ENCODE data around the gene TTLL10. TPM values are rescaled to one million over a fixed set of nuclear protein-coding genes. Genes with fewer than 3 reads are reported as not detected.

The TTLL10 gene
- polyA plus RNA-seq, 1 donor from 2014 or later = not detected

DNA sequence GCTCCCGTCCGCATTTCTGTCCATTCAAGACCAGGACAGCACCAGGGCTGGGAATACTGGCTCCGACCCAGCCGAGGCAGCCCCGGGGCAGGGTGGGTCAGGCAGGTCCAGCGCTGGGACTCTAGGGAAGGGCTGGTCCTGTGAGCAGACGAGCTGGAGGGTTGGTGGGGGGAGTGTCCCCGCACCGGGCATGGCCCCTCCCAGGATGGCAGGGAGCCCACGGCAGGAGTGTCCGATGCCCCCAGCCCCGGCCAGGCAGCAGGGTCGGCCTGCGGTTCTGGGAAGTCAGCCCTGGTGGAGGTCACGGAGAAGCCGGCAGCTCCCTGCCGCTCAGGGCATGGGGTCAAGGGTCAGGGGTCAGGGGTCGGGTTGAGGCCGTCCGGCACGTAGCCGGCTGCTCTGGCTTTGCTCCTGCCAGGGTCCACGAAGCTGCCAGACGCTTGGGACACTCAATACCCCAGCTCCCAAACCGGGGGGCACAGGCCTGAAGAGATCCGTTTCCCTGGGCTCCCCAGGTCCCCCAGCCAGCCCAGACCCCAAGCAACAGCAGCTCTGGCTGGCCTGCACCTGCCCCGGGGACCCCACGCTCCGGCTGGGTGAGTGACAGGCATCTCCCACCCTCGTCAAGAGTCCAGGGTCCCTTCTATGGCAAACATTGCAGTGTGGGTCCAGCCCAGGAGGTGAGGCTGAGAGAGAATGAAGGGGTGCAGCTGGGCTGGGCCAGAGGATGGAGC lies 66.1 kb downstream of the TTLL10 start:
- Histone ChIP-seq H3K36me3 (ENCODE audit: insufficient read depth, low read length) (no peaks in the 10 kb centered on the region), H3K4me3 (ENCODE audit: low read length) (no peak overlapping the region), H2AFZ (ENCODE audit: low read depth, low read length) (no peak overlapping the region), H3K27me3 (ENCODE audit: insufficient read depth, low read depth, low read length) (no peaks in the 10 kb centered on the region), H3K9me3 (ENCODE audit: low read length) (no peaks in the 10 kb centered on the region), H3K27ac (ENCODE audit: low read length) (no peak overlapping the region), H3K4me2 (ENCODE audit: low read length) (no peak overlapping the region), H4K20me1 (ENCODE audit: insufficient read depth) (no peaks in the 10 kb centered on the region), H3K9me2 (ENCODE audit: insufficient read depth, low read length) (no peaks in the 10 kb centered on the region), H3K79me2 (replicated peaks; ENCODE audit: insufficient read depth, low read length) (no peaks in the 10 kb centered on the region), H3F3A (ENCODE audit: insufficient read depth, low read length, poor library complexity, severe bottlenecking) (no peaks in the 10 kb centered on the region), H3K9ac (ENCODE audit: low read length) (no peak overlapping the region)
- TF ChIP-seq MXI1 (conservative IDR thresholded peaks at IDR 0.05; ENCODE audit: poor library complexity, severe bottlenecking) (no peak), SMC3 (conservative IDR thresholded peaks at IDR 0.05; ENCODE audit: poor library complexity) (no peak), EZH2 (IDR thresholded peaks at IDR 0.05; ENCODE audit: borderline replicate concordance, insufficient read depth, low read length, poor library complexity, severe bottlenecking) (no peak), TAF1 (IDR thresholded peaks at IDR 0.05; ENCODE audit: low read depth) (no peak), POLR2AphosphoS5 (IDR thresholded peaks at IDR 0.05) (no peak), EP300 (conservative IDR thresholded peaks at IDR 0.05; ENCODE audit: poor library complexity, severe bottlenecking) (no peak), RAD21 (conservative IDR thresholded peaks at IDR 0.05) (no peak)
- TF ChIP-seq, protein P1, sequence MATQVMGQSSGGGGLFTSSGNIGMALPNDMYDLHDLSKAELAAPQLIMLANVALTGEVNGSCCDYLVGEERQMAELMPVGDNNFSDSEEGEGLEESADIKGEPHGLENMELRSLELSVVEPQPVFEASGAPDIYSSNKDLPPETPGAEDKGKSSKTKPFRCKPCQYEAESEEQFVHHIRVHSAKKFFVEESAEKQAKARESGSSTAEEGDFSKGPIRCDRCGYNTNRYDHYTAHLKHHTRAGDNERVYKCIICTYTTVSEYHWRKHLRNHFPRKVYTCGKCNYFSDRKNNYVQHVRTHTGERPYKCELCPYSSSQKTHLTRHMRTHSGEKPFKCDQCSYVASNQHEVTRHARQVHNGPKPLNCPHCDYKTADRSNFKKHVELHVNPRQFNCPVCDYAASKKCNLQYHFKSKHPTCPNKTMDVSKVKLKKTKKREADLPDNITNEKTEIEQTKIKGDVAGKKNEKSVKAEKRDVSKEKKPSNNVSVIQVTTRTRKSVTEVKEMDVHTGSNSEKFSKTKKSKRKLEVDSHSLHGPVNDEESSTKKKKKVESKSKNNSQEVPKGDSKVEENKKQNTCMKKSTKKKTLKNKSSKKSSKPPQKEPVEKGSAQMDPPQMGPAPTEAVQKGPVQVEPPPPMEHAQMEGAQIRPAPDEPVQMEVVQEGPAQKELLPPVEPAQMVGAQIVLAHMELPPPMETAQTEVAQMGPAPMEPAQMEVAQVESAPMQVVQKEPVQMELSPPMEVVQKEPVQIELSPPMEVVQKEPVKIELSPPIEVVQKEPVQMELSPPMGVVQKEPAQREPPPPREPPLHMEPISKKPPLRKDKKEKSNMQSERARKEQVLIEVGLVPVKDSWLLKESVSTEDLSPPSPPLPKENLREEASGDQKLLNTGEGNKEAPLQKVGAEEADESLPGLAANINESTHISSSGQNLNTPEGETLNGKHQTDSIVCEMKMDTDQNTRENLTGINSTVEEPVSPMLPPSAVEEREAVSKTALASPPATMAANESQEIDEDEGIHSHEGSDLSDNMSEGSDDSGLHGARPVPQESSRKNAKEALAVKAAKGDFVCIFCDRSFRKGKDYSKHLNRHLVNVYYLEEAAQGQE (IDR thresholded peaks at IDR 0.05; ENCODE audit: borderline replicate concordance) = no peak
- TF ChIP-seq, protein P2, sequence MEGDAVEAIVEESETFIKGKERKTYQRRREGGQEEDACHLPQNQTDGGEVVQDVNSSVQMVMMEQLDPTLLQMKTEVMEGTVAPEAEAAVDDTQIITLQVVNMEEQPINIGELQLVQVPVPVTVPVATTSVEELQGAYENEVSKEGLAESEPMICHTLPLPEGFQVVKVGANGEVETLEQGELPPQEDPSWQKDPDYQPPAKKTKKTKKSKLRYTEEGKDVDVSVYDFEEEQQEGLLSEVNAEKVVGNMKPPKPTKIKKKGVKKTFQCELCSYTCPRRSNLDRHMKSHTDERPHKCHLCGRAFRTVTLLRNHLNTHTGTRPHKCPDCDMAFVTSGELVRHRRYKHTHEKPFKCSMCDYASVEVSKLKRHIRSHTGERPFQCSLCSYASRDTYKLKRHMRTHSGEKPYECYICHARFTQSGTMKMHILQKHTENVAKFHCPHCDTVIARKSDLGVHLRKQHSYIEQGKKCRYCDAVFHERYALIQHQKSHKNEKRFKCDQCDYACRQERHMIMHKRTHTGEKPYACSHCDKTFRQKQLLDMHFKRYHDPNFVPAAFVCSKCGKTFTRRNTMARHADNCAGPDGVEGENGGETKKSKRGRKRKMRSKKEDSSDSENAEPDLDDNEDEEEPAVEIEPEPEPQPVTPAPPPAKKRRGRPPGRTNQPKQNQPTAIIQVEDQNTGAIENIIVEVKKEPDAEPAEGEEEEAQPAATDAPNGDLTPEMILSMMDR (IDR thresholded peaks at IDR 0.05; ENCODE audit: poor library complexity, severe bottlenecking) = no peak

DNA sequence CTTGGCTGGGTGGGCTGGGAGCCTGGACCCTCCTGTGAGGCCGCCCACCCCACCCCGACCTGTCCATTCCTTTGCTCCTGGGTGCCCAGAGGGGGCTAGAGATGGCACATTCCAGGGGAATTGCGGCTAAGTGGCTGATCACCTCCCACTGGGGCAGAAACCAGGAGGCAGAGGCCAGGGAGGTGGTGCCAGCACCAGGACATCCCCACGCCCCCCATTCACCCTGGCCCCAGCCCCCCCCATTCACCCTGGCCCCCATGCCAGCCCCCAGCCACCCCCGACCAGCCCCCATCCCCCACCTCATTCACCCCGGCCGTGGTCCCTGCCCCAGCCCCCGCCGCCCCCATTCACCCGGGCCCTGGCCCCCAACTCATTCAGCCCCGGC lies 66.7 kb downstream of the TTLL10 start:
- Histone ChIP-seq H3K79me2 (replicated peaks; ENCODE audit: insufficient read depth, low read length) (no peaks in the 10 kb centered on the region), H3K4me3 (ENCODE audit: low read length) (no peak overlapping the region), H3F3A (ENCODE audit: insufficient read depth, low read length, poor library complexity, severe bottlenecking) (no peaks in the 10 kb centered on the region), H3K36me3 (ENCODE audit: insufficient read depth, low read length) (no peaks in the 10 kb centered on the region), H3K9me3 (ENCODE audit: low read length) (no peaks in the 10 kb centered on the region), H3K4me2 (ENCODE audit: low read length) (no peak overlapping the region), H3K27ac (ENCODE audit: low read length) (no peak overlapping the region), H4K20me1 (ENCODE audit: insufficient read depth) (no peaks in the 10 kb centered on the region), H3K9me2 (ENCODE audit: insufficient read depth, low read length) (no peaks in the 10 kb centered on the region), H3K9ac (ENCODE audit: low read length) (no peak overlapping the region), H3K27me3 (ENCODE audit: insufficient read depth, low read depth, low read length) (no peaks in the 10 kb centered on the region), H2AFZ (ENCODE audit: low read depth, low read length) (no peak overlapping the region)
- TF ChIP-seq, protein P1 (IDR thresholded peaks at IDR 0.05; ENCODE audit: borderline replicate concordance) = no peak
- TF ChIP-seq RAD21 (conservative IDR thresholded peaks at IDR 0.05) = no peak
- TF ChIP-seq SMC3 (conservative IDR thresholded peaks at IDR 0.05; ENCODE audit: poor library complexity) = no peak
- TF ChIP-seq EZH2 (IDR thresholded peaks at IDR 0.05; ENCODE audit: borderline replicate concordance, insufficient read depth, low read length, poor library complexity, severe bottlenecking) = no peak
- TF ChIP-seq MXI1 (conservative IDR thresholded peaks at IDR 0.05; ENCODE audit: poor library complexity, severe bottlenecking) = no peak
- no peak for TF ChIP-seq EP300 (conservative IDR thresholded peaks at IDR 0.05; ENCODE audit: poor library complexity, severe bottlenecking)
- TF ChIP-seq POLR2AphosphoS5 (IDR thresholded peaks at IDR 0.05) = no peak
- TF ChIP-seq, protein P2 (IDR thresholded peaks at IDR 0.05; ENCODE audit: poor library complexity, severe bottlenecking) = no peak
